Measurements from ENCODE around the gene TWIST2.

GRCh38 chr2:238939074-238939473 is 91.2 kb downstream of the TWIST2 start:
- TF ChIP-seq POLR2A (IDR thresholded peaks at IDR 0.05) (no peak), CTCF (IDR thresholded peaks at IDR 0.05) (no peak)

Data from prostate gland (tissue), 2 donors.